HEK293 (cell line): ENCODE results near the gene FKBP5.

ENCODE experiments used
- CTCF ChIP-seq: fragments of 450-650 bp; formaldehyde crosslinking; IDR thresholded peaks from 2 replicates; pipeline ENCODE4 v1.5.1; 2016; ENCODE audit warnings: missing biosample characterization, missing genetic modification characterization
- ELK4 ChIP-seq: IDR thresholded peaks from 2 replicates; pipeline ENCODE4 v1.6.1; 2011; ENCODE audit warnings: mild to moderate bottlenecking, low read depth, low read length, borderline replicate concordance
- REST ChIP-seq: fragments of 450-650 bp; formaldehyde crosslinking; IDR thresholded peaks from 2 replicates; pipeline ENCODE4 v1.5.1; 2016; ENCODE audit warnings: missing biosample characterization, missing genetic modification characterization
- SALL2 ChIP-seq: fragments of 450-650 bp; formaldehyde crosslinking; IDR thresholded peaks from 2 replicates; pipeline ENCODE4 v1.5.0; 2017; ENCODE audit warnings: missing biosample characterization, mild to moderate bottlenecking, missing genetic modification characterization, borderline replicate concordance
- YY1 ChIP-seq: fragments of 450-650 bp; formaldehyde crosslinking; IDR thresholded peaks from 2 replicates; pipeline ENCODE4 v1.5.1; 2018; ENCODE audit warnings: missing biosample characterization, missing genetic modification characterization
- ZFP3 ChIP-seq: fragments of 450-650 bp; formaldehyde crosslinking; IDR thresholded peaks from 2 replicates; pipeline ENCODE4 v1.5.1; 2016; ENCODE audit warnings: low read depth, missing biosample characterization, missing genetic modification characterization
- ZFP41 ChIP-seq: fragments of 450-650 bp; formaldehyde crosslinking; IDR thresholded peaks from 2 replicates; pipeline ENCODE4 v1.5.1; 2016; ENCODE audit warnings: missing biosample characterization, missing genetic modification characterization, borderline replicate concordance
- ZNF132 ChIP-seq: fragments of 450-650 bp; formaldehyde crosslinking; IDR thresholded peaks from 2 replicates; pipeline ENCODE4 v1.5.1; 2017; ENCODE audit warnings: missing biosample characterization, missing genetic modification characterization, borderline replicate concordance
- ZNF639 ChIP-seq: fragments of 450-650 bp; formaldehyde crosslinking; IDR thresholded peaks from 2 replicates; pipeline ENCODE4 v1.5.1; 2016; ENCODE audit warnings: missing biosample characterization, missing genetic modification characterization
- ZNF660 ChIP-seq: fragments of 450-650 bp; IDR thresholded peaks from 2 replicates; pipeline ENCODE4 v1.5.1; 2018; ENCODE audit warnings: missing biosample characterization, mild to moderate bottlenecking, missing genetic modification characterization

- TF ChIP-seq CTCF (tag by site-specific recombination) = no peak
- no peak for TF ChIP-seq ZNF660 (tag by site-specific recombination)
- TF ChIP-seq SALL2 (tag by site-specific recombination) = no peak
- no peak for TF ChIP-seq ZNF132 (tag by site-specific recombination)
- no peak for TF ChIP-seq ELK4
- no peak for TF ChIP-seq REST (tag by site-specific recombination)
- TF ChIP-seq ZNF639 (tag by site-specific recombination) = no peak
- TF ChIP-seq ZFP3 = no peak
- TF ChIP-seq ZFP41 = no peak
- no peak for TF ChIP-seq YY1 (tag by site-specific recombination)
Observed at GRCh38 chr6:35686436-35686835, 2.3 kb downstream of the FKBP5 start.
